HEK293T (cell line): ENCODE measurements around the gene MRPL4.
A peak's percentile ranks its signal among the peaks of the same experiment; 100 is the strongest.

ENCODE experiments used
- CTCF ChIA-PET: fragments of 350-600 bp; formaldehyde crosslinking; extraction: SDS; loops from one replicate; lab custom pipeline; 2021; ENCODE audit warnings: antibody characterized with exemption, inconsistent platforms; lab: Yijun Ruan, JAX
- POLR2A ChIA-PET: fragments of 350-600 bp; formaldehyde crosslinking; extraction: SDS; loops from one replicate; lab custom pipeline; 2020; ENCODE audit warnings: antibody characterized with exemption, inconsistent platforms; lab: Yijun Ruan, JAX
- DNase-seq: peaks from one replicate; pipeline ENCODE4 v3.0.0; 2012; ENCODE audit warnings: mixed read lengths; ENCODE audit errors: extremely low spot score
- ARNT ChIP-seq: fragments of 450-650 bp; IDR thresholded peaks from 2 replicates; pipeline ENCODE4 v1.6.1; 2017; ENCODE audit warnings: mild to moderate bottlenecking
- BHLHE40 ChIP-seq: fragments of 450-650 bp; IDR thresholded peaks from 2 replicates; pipeline ENCODE4 v1.6.1; 2016; ENCODE audit warnings: mild to moderate bottlenecking, moderate library complexity, borderline replicate concordance
- CTBP1 ChIP-seq: fragments of 450-650 bp; IDR thresholded peaks from 2 replicates; pipeline ENCODE4 v1.6.1; 2016; ENCODE audit warnings: borderline replicate concordance
- ELF4 ChIP-seq: fragments of 450-650 bp; IDR thresholded peaks from 2 replicates; pipeline ENCODE4 v1.6.1; 2017; ENCODE audit warnings: antibody characterized with exemption
- FOXA1 ChIP-seq: fragments of 450-650 bp; IDR thresholded peaks from 2 replicates; pipeline ENCODE4 v1.6.1; 2016; ENCODE audit warnings: mild to moderate bottlenecking
- FOXK2 ChIP-seq: fragments of 450-650 bp; IDR thresholded peaks from 2 replicates; pipeline ENCODE4 v1.6.1; 2016; ENCODE audit warnings: mild to moderate bottlenecking
- FOXM1 ChIP-seq: fragments of 450-650 bp; IDR thresholded peaks from 2 replicates; pipeline ENCODE4 v1.6.1; 2017; ENCODE audit warnings: mild to moderate bottlenecking, borderline replicate concordance
- HDGF ChIP-seq: fragments of 450-650 bp; IDR thresholded peaks from 2 replicates; pipeline ENCODE4 v1.6.1; 2017; ENCODE audit warnings: antibody characterized with exemption, borderline replicate concordance
- L3MBTL2 ChIP-seq: fragments of 450-650 bp; conservative IDR thresholded peaks from 2 replicates; pipeline ENCODE4 v1.6.1; 2016; ENCODE audit warnings: mild to moderate bottlenecking
- LEF1 ChIP-seq: fragments of 450-650 bp; IDR thresholded peaks from 2 replicates; pipeline ENCODE4 v1.6.1; 2017; ENCODE audit warnings: mild to moderate bottlenecking, borderline replicate concordance
- NFRKB ChIP-seq: fragments of 450-650 bp; IDR thresholded peaks from 2 replicates; pipeline ENCODE4 v1.6.1; 2016; ENCODE audit warnings: mild to moderate bottlenecking, moderate library complexity
- PKNOX1 ChIP-seq: fragments of 450-650 bp; IDR thresholded peaks from 2 replicates; pipeline ENCODE4 v1.6.1; 2016
- SP1 ChIP-seq: fragments of 450-650 bp; IDR thresholded peaks from 2 replicates; pipeline ENCODE4 v1.6.1; 2017
- SUZ12 ChIP-seq: fragments of 450-650 bp; IDR thresholded peaks from 2 replicates; pipeline ENCODE4 v1.6.1; 2016; ENCODE audit warnings: mild to moderate bottlenecking
- TARDBP ChIP-seq: fragments of 450-650 bp; IDR thresholded peaks from 2 replicates; pipeline ENCODE4 v1.6.1; 2016
- ZNF384 ChIP-seq: fragments of 450-650 bp; IDR thresholded peaks from 2 replicates; pipeline ENCODE4 v1.6.1; 2016

MRPL4 gene

GRCh38 chr19:10292206-10292788 lies 40.3 kb downstream of the MRPL4 start:
- peak; percentile 92 for DNase-seq
- no peak for TF ChIP-seq ARNT
- TF ChIP-seq SUZ12 = no peak
- TF ChIP-seq LEF1 = no peak
- TF ChIP-seq FOXM1 = no peak
- TF ChIP-seq HDGF = no peak
- no peak for TF ChIP-seq TARDBP
- no peak for TF ChIP-seq NFRKB
- TF ChIP-seq FOXK2 = no peak
- TF ChIP-seq L3MBTL2 = no peak
- no peak for TF ChIP-seq ELF4
- TF ChIP-seq SP1 = no peak
- ChIA-PET POLR2A (interaction anchor here (1.1 to 1.7 kb wide), 4 partner anchors 23 to 88 kb away, joined by 3 to 10 read pairs (median 4); partner anchors contain the start of genes FDX2, RAVER1 and TYK2), CTCF (interaction anchor here (0.7 to 1.2 kb wide), 3 partner anchors 12 to 96 kb away, joined by 3 to 5 read pairs (median 3); no protein-coding TSS in a partner anchor)

- no peak for DNase-seq
- ChIA-PET CTCF (interaction anchor here (0.7 to 1.2 kb wide), 2 partner anchors 13 to 96 kb away, joined by 3 read pairs; no protein-coding TSS in a partner anchor), POLR2A (interaction anchor here (1.1 to 1.7 kb wide), 3 partner anchors 24 to 88 kb away, joined by 3 to 10 read pairs (median 4); partner anchors contain the start of genes RAVER1 and TYK2)
- TF ChIP-seq TARDBP (no peak), L3MBTL2 (no peak), ZNF384 (no peak), SP1 (no peak), FOXK2 (no peak), NFRKB (no peak), FOXA1 (no peak), ELF4 (no peak), ARNT (no peak), FOXM1 (no peak), HDGF (no peak), PKNOX1 (no peak), CTBP1 (no peak), SUZ12 (no peak), BHLHE40 (no peak)
These were observed 41.0 kb downstream of the MRPL4 start for GRCh38 chr19:10292789-10293636.

GRCh38 chr19:10293637-10294367 lies 41.8 kb downstream of the MRPL4 start:
- no peak for DNase-seq
- TF ChIP-seq FOXA1 (no peak), SP1 (no peak)
- POLR2A ChIA-PET = no interaction called here
- CTCF ChIA-PET = no interaction called here

GRCh38 chr19:10294368-10294697 lies 42.3 kb downstream of the MRPL4 start:
- TF ChIP-seq PKNOX1 (no peak), HDGF (no peak), ARNT (no peak), SUZ12 (no peak), FOXM1 (no peak), FOXA1 (no peak), SP1 (no peak), ELF4 (no peak), LEF1 (no peak), ZNF384 (no peak), L3MBTL2 (no peak), CTBP1 (no peak), FOXK2 (no peak), TARDBP (no peak), BHLHE40 (no peak)
- DNase-seq = no peak
- ChIA-PET CTCF (no interaction called here), POLR2A (no interaction called here)

GRCh38 chr19:10295305-10295846 lies 43.4 kb downstream of the MRPL4 start:
- POLR2A ChIA-PET = no interaction called here
- CTCF ChIA-PET = no interaction called here
- no peak for DNase-seq
- no peak for TF ChIP-seq FOXK2
- TF ChIP-seq CTBP1 = no peak
- TF ChIP-seq ZNF384 = no peak
- TF ChIP-seq BHLHE40 = no peak
- no peak for TF ChIP-seq LEF1
- TF ChIP-seq SP1 = no peak
- TF ChIP-seq NFRKB = no peak
- TF ChIP-seq FOXM1 = no peak
- TF ChIP-seq ELF4 = no peak
- no peak for TF ChIP-seq FOXA1
- TF ChIP-seq SUZ12 = no peak
- TF ChIP-seq PKNOX1 = no peak
- TF ChIP-seq HDGF = no peak
- TF ChIP-seq L3MBTL2 = no peak
- no peak for TF ChIP-seq ARNT
- no peak for TF ChIP-seq TARDBP
